ENCODE measurements around the gene SLC9A9. TPM values are rescaled to one million over a fixed set of nuclear protein-coding genes. Genes with fewer than 3 reads are reported as not detected.

The SLC9A9 gene
- total and polyA plus RNA-seq, 2 of the 8 experiments (the other 6 are each of a cell fraction or from before 2014, with no cell fraction given), result 0.48 to 1.1 TPM

GRCh38 chr3:143450632-143451031 lies 397.6 kb downstream of the SLC9A9 start:
- H3K9me3 ChIP-seq (ENCODE audit: insufficient read depth in 2 of 2, low read depth in 1 of 2, low read length in 1 of 2), result no peaks in the 10 kb centered on the region
- H3K23ac ChIP-seq (ENCODE audit: insufficient read length), result no peak overlapping the region
- no peak overlapping the region for H3K4me2 ChIP-seq (ENCODE audit: insufficient read depth in 1 of 2, low read depth in 2 of 2, low read length in 2 of 2)
- no peaks in the 10 kb centered on the region for H3K4me1 ChIP-seq (replicated peaks in 1 of 4; ENCODE audit: control insufficient read depth in 3 of 4, insufficient read depth in 4 of 4, low read length in 3 of 4)
- no peak overlapping the region for H3K4ac ChIP-seq (replicated peaks; ENCODE audit: insufficient read length, low read depth, low read length)
- H3K14ac ChIP-seq (ENCODE audit: insufficient read length), result no peak overlapping the region
- H2BK15ac ChIP-seq (ENCODE audit: low read length), result no peak overlapping the region
- no peaks in the 10 kb centered on the region for H3K23me2 ChIP-seq (ENCODE audit: low read depth, low read length)
- no peaks in the 10 kb centered on the region for H3K79me2 ChIP-seq (ENCODE audit: control insufficient read depth in 1 of 2, insufficient read depth in 2 of 2, low read length in 2 of 2)
- H2BK5ac ChIP-seq (ENCODE audit: low read depth, low read length), result no peak overlapping the region
- no peak overlapping the region for H2BK120ac ChIP-seq (replicated peaks; ENCODE audit: low read depth, low read length)
- no peaks in the 10 kb centered on the region for H3K27me3 ChIP-seq (replicated peaks in 1 of 4; ENCODE audit: control insufficient read depth in 3 of 4, extremely low read depth in 1 of 4, insufficient read depth in 3 of 4, low read length in 3 of 4)
- no peak overlapping the region for H2BK12ac ChIP-seq (ENCODE audit: low read depth, low read length)
- H3K27ac ChIP-seq (ENCODE audit: low read depth, low read length), result no peak overlapping the region
- H3K56ac ChIP-seq (replicated peaks; ENCODE audit: insufficient read length, low read depth, low read length), result no peak overlapping the region
- H4K8ac ChIP-seq (ENCODE audit: extremely low read depth, insufficient read depth, low read length), result no peak overlapping the region; the same call in 1 of the 2 replicates
- no peaks in the 10 kb centered on the region for H3K79me1 ChIP-seq (ENCODE audit: low read depth, low read length)
- no peak for FAIRE-seq
- H3K4me3 ChIP-seq (ENCODE audit: extremely low read depth in 1 of 4, insufficient read depth in 2 of 4, low read depth in 3 of 4, low read length in 4 of 4), result no peak overlapping the region
- no peak overlapping the region for H4K5ac ChIP-seq (ENCODE audit: insufficient read length, low read depth, low read length)
- no peaks in the 10 kb centered on the region for H4K20me1 ChIP-seq (replicated peaks in 1 of 2; ENCODE audit: control insufficient read depth in 1 of 2, insufficient read depth in 2 of 2, low read length in 2 of 2)
- H3K36me3 ChIP-seq (ENCODE audit: control insufficient read depth in 2 of 4, insufficient read depth in 4 of 4, low read length in 3 of 4), result no peaks in the 10 kb centered on the region
- DNase-seq (ENCODE audit: low read depth in 1 of 2, low spot score in 2 of 2), result no peak
- H4K91ac ChIP-seq (replicated peaks; ENCODE audit: insufficient read length, low read length), result no peak overlapping the region
- ChIA-PET POLR2A (ENCODE audit: partially characterized antibody) (no interaction called here), CTCF (ENCODE audit: partially characterized antibody) (interaction anchor here (0.6 to 1.1 kb wide), 2 partner anchors 20 to 147 kb away, joined by 3 read pairs; no protein-coding TSS in a partner anchor)
- 89% methylated on average over 1 of the region's 1 CpG; no CpG with 5 or more reads in 1 of the 2 experiments for WGBS, 2 experiments (ENCODE audit: extremely low coverage in 1 of 2, insufficient coverage in 1 of 2, insufficient read length in 1 of 2, insufficient replicate concordance in 2 of 2, low coverage in 1 of 2, low lambda C conversion rate in 2 of 2, missing lambda C conversion rate in 1 of 2)
- H3K9ac ChIP-seq (replicated peaks in 1 of 4; ENCODE audit: extremely low read depth in 1 of 4, low read depth in 3 of 4, low read length in 3 of 4), result no peak overlapping the region
- no peak overlapping the region for H2BK20ac ChIP-seq (ENCODE audit: low read length)
- H3K18ac ChIP-seq (ENCODE audit: extremely low read depth, low read length), result no peak overlapping the region
- H2AK5ac ChIP-seq (ENCODE audit: low read depth, low read length), result no peak overlapping the region
- H2AFZ ChIP-seq (ENCODE audit: low read length), result peak overlapping the region; percentile 90
- no peak for TF ChIP-seq RAD21 (IDR thresholded peaks at IDR 0.05 in 1 of 2, conservative IDR thresholded peaks at IDR 0.05 in 1 of 2; ENCODE audit: low read depth in 2 of 2, low read length in 2 of 2)
- TF ChIP-seq TBP (IDR thresholded peaks at IDR 0.05; ENCODE audit: low read depth, low read length), result no peak
- TF ChIP-seq CREB1 (IDR thresholded peaks at IDR 0.05), result no peak
- TF ChIP-seq BRCA1 (IDR thresholded peaks at IDR 0.05; ENCODE audit: low read depth, low read length), result no peak
- no peak for TF ChIP-seq HDAC6 (IDR thresholded peaks at IDR 0.05; ENCODE audit: low read depth, low read length)
- TF ChIP-seq GABPA (IDR thresholded peaks at IDR 0.05; ENCODE audit: borderline replicate concordance, insufficient read depth, low read length), result no peak
- TF ChIP-seq YY1 (IDR thresholded peaks at IDR 0.05; ENCODE audit: low read depth, low read length), result no peak
- TF ChIP-seq KDM5A (IDR thresholded peaks at IDR 0.05; ENCODE audit: low read length), result no peak
- no peak for TF ChIP-seq JUN (IDR thresholded peaks at IDR 0.05; ENCODE audit: low read depth, low read length)
- TF ChIP-seq POU5F1 (IDR thresholded peaks at IDR 0.05; ENCODE audit: low read depth, low read length), result no peak
- TF ChIP-seq RBBP5 (IDR thresholded peaks at IDR 0.05; ENCODE audit: borderline replicate concordance, low read depth, low read length), result no peak
- TF ChIP-seq PHF8 (conservative IDR thresholded peaks at IDR 0.05; ENCODE audit: low read depth, low read length), result no peak
- no peak for TF ChIP-seq E2F6 (IDR thresholded peaks at IDR 0.05)
- no peak for TF ChIP-seq MAX (IDR thresholded peaks at IDR 0.05)
